Measurements from ENCODE around the gene IGF2. TPM values are rescaled to one million over a fixed set of nuclear protein-coding genes. Genes with fewer than 3 reads are reported as not detected.

The IGF2 gene
- total and polyA plus RNA-seq, 4 donors = 0.67 to 620 (median 42.6) TPM

DNA sequence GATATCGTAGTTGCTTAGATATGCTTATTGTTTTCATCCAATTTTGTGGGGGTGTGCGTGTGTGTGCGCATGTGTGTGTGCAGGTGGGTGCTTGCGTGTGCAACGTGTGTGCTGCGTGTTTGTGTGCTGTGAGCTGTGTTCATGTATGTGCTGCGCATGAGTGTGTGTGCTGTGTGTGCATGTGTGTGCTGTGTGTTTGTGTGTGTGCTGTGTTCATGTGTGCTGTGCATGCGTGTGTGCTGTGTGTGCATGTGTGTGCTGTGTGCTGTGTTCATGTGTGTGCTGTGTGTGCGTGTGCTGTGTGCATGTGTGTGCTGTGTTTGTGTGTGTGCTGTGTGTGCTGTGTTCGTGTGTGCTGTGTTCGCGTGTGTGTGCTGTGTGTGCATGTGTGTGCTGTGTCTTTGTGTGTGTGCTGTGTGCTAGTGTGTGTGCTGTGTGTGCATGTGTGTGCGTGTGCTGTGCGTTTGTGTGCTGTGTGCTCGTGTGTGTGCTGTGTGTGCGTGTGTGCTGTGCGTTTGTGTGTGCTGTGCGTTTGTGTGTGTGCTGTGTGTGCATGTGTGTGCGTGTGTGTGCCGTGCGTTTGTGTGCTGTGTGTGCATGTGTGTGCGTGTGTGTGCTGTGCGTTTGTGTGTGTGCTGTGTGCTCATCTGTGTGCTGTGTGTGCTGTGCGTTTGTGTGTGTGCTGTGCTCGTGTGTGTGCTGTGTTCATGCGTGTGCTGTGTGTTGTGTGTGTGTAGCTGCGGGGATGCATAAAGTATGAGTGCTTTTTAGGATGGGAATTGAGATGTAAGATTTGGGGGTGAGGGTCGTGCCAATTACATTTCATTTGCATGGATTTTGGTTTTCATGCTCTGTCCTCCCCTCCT is 7.6 kb downstream of the IGF2 start:
- intact Hi-C loops (cut with DNase I) = no loop called here
- Histone ChIP-seq H3K36me3 (ENCODE audit: control insufficient read depth in 1 of 2, insufficient read depth in 2 of 2, low read length in 1 of 2) (no peaks in the 10 kb centered on the region), H3K4me1 (ENCODE audit: control insufficient read depth in 1 of 2, insufficient read depth in 2 of 2, low read length in 2 of 2) (no peaks in the 10 kb centered on the region), H3K27ac (ENCODE audit: low read depth in 1 of 2, low read length in 2 of 2) (no peak overlapping the region), H3K27me3 (ENCODE audit: control insufficient read depth in 1 of 2, insufficient read depth in 2 of 2, low read length in 1 of 2) (no peaks in the 10 kb centered on the region), H3K4me3 (ENCODE audit: low read length in 2 of 2) (no peak overlapping the region), H3K9me3 (ENCODE audit: control insufficient read depth, low read length) (no peaks in the 10 kb centered on the region)
- DNase-seq (peak in 1 of 2 donors; percentile 0), ATAC-seq (ENCODE audit: low FRiP score) (no peak)
- 85 to 86% methylated on average over 28 of the region's 28 CpGs for WGBS, 2 donors

DNA sequence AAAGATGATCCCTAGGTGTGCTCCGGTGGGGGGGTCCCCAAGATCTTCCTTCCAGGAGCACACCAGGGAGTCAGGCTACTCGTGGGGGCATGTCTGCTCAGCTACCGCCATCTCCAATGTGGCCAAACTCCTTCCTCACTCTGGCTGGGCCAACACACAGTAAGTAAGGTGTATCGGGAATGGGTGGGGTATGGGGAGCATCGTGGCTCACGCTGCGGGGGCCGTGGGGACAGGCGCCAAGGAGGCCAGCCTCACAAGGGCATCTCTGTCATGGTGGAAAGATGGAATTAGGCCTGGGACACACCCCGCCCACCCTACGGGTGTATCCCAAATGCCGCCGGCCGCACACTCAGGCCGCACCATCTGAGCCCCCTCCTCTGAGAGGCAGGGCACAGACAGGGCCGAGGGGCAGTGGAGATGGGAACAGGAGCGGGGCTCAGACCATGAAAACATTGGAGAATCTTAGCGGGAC is 8.3 kb downstream of the IGF2 start:
- 77 to 83% methylated on average over 18 of the region's 18 CpGs for WGBS, 2 donors
- no peaks in the 10 kb centered on the region for H3K27me3 ChIP-seq (ENCODE audit: control insufficient read depth in 1 of 2, insufficient read depth in 2 of 2, low read length in 1 of 2)
- no peak overlapping the region for H3K27ac ChIP-seq (ENCODE audit: low read depth in 1 of 2, low read length in 2 of 2)
- H3K4me3 ChIP-seq (ENCODE audit: low read length in 2 of 2) = no peak overlapping the region
- H3K9me3 ChIP-seq (ENCODE audit: control insufficient read depth, low read length) = no peaks in the 10 kb centered on the region
- no peaks in the 10 kb centered on the region for H3K36me3 ChIP-seq (ENCODE audit: control insufficient read depth in 1 of 2, insufficient read depth in 2 of 2, low read length in 1 of 2)
- no peak for DNase-seq
- intact Hi-C loops (cut with DNase I) = no loop called here
- H3K4me1 ChIP-seq (ENCODE audit: control insufficient read depth in 1 of 2, insufficient read depth in 2 of 2, low read length in 2 of 2) = no peaks in the 10 kb centered on the region
- ATAC-seq (ENCODE audit: low FRiP score) = no peak

DNA sequence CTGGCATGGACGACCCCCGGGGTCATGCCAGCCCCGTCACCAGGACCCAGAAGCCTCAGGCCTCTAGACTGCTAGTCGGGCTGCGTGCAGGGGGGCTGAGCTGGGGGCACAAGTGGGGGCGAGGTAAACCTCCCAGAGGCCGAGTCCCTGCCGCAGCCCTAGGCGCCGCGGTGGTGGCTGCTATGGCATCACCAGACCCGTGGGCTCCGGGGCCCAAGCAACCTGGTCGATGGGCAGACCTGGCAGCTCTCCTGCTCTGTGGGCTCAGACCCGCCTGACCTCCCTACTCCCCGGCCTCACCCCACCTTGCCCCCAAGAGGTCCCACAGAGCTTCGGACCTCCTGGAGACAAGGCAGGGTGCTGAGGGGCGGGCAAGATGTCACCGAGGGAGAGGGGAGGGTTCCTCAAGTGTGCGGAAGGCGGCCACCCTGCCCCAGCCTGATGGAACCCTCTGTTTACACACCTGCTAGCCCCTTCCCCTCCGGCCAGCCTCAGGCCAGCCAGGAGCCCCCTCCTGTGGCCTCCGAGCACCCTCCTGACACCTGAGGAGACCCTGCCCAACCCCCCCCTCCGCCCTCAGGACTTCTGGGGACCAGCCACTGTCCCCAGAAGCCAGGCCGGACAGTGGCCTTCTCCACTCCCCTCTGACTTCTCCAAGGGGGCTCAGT is 9.4 kb downstream of the IGF2 start:
- no peaks in the 10 kb centered on the region for H3K9me3 ChIP-seq (ENCODE audit: control insufficient read depth, low read length)
- no peak overlapping the region for H3K27ac ChIP-seq (ENCODE audit: low read depth in 1 of 2, low read length in 2 of 2)
- WGBS, 2 donors = 92% methylated on average over 23 to 25 of the region's 25 CpGs
- no peaks in the 10 kb centered on the region for H3K27me3 ChIP-seq (ENCODE audit: control insufficient read depth in 1 of 2, insufficient read depth in 2 of 2, low read length in 1 of 2)
- intact Hi-C loops (cut with DNase I) = no loop called here
- DNase-seq (peak in 1 of 2 donors; percentile 74), ATAC-seq (ENCODE audit: low FRiP score) (no peak)
- H3K4me3 ChIP-seq (ENCODE audit: low read length in 2 of 2) = no peak overlapping the region
- no peaks in the 10 kb centered on the region for H3K36me3 ChIP-seq (ENCODE audit: control insufficient read depth in 1 of 2, insufficient read depth in 2 of 2, low read length in 1 of 2)
- no peaks in the 10 kb centered on the region for H3K4me1 ChIP-seq (ENCODE audit: control insufficient read depth in 1 of 2, insufficient read depth in 2 of 2, low read length in 2 of 2)

DNA sequence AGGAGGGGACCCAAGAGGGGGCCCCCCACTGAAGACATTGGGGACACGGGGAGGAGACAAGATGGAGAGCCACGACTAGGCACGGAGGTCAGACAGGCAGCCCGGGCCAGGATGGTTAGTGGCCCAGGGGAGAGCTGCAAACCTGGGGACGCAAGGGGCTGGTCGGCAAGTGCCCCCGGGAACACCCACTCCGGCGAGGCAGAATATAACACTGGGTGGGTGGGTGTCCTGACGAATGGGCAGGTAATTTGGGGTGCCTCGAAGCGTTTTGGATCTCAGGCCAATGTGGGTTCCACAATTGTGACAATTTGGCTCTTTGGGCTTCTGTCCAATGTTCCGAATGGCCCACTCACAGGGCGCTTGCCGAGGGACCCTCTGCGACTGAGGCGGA is 9.9 kb downstream of the IGF2 start:
- peak; percentile 11 to 61 for DNase-seq
- Histone ChIP-seq H3K4me3 (ENCODE audit: low read length in 2 of 2) (no peak overlapping the region), H3K36me3 (ENCODE audit: control insufficient read depth in 1 of 2, insufficient read depth in 2 of 2, low read length in 1 of 2) (no peaks in the 10 kb centered on the region), H3K4me1 (ENCODE audit: control insufficient read depth in 1 of 2, insufficient read depth in 2 of 2, low read length in 2 of 2) (no peaks in the 10 kb centered on the region), H3K9me3 (ENCODE audit: control insufficient read depth, low read length) (no peaks in the 10 kb centered on the region), H3K27me3 (ENCODE audit: control insufficient read depth in 1 of 2, insufficient read depth in 2 of 2, low read length in 1 of 2) (no peaks in the 10 kb centered on the region), H3K27ac (ENCODE audit: low read depth in 1 of 2, low read length in 2 of 2) (no peak overlapping the region)
- intact Hi-C loops (cut with DNase I) = no loop called here
- WGBS, 2 donors = 90 to 92% methylated on average over 17 of the region's 17 CpGs
- no peak for ATAC-seq (ENCODE audit: low FRiP score)

DNA sequence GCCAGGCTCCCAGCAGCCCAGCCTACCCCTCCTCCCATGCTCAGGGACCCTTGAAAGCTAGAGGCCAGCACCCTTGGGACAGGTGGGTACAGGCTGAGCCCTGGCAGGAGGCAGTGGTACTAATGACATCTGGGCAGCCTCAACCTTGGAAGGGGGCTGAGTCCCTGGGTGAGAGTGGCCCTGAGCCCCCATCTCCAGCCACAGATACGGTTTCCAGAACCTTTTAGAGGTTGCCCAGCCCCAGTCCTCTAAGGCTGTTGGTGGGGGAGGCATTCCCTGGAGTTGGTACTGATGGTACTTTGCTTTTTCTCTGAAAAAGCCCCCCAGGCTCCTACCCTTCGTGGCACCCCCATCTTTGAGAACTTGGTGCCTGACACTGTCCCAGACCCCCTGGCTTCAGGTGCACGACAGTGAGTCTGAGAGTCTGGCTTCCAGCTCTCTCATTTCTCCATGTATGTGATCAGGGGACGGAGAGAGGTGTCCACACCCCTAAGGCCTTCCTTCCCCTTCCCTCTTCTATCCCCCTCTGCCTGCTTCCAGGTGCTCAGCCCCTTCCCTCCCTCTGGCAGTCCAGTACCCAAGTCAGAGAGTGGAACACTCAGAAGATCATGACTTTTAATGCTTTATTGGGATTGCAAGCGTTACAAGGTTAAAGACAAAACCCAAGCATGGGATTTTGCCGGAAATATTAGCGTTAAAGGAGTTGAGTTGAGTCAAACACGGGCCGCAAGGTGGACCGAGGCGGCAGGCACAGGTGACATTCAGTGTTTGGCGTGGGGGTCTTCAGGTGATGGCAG is 10.5 kb downstream of the IGF2 start:
- ATAC-seq (ENCODE audit: low FRiP score) = peak; percentile 15
- Histone ChIP-seq H3K27me3 (ENCODE audit: control insufficient read depth in 1 of 2, insufficient read depth in 2 of 2, low read length in 1 of 2) (no peaks in the 10 kb centered on the region), H3K27ac (ENCODE audit: low read depth in 1 of 2, low read length in 2 of 2) (no peak overlapping the region), H3K4me1 (ENCODE audit: control insufficient read depth in 1 of 2, insufficient read depth in 2 of 2, low read length in 2 of 2) (no peaks in the 10 kb centered on the region), H3K4me3 (ENCODE audit: low read length in 2 of 2) (no peak overlapping the region), H3K9me3 (ENCODE audit: control insufficient read depth, low read length) (no peaks in the 10 kb centered on the region), H3K36me3 (ENCODE audit: control insufficient read depth in 1 of 2, insufficient read depth in 2 of 2, low read length in 1 of 2) (no peaks in the 10 kb centered on the region)
- intact Hi-C loops (cut with DNase I) = no loop called here
- 88% methylated on average over 12 of the region's 12 CpGs for WGBS, 2 donors
- peak; percentile 22 to 48 for DNase-seq

DNA sequence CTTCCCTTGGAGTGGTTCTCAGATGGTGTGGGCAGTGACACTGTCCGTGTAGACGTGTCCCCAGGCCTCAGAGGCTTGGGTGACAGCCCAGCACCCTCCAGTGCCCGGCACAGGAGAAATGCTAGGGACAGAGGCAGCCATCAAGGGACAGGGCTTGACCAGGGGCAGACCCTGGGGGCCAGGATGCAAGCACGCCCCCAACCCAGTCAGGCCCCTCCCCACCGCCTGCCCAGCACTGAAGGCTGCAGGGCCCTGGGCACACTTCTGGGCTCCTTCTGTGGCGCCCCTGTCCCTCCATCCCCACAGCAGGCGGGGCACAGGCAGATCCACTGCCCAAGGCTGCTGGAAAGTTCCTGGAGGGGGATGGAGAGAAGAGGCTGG is 11.1 kb downstream of the IGF2 start:
- Histone ChIP-seq H3K36me3 (ENCODE audit: control insufficient read depth in 1 of 2, insufficient read depth in 2 of 2, low read length in 1 of 2) (no peaks in the 10 kb centered on the region), H3K27ac (ENCODE audit: low read depth in 1 of 2, low read length in 2 of 2) (no peak overlapping the region), H3K27me3 (ENCODE audit: control insufficient read depth in 1 of 2, insufficient read depth in 2 of 2, low read length in 1 of 2) (no peaks in the 10 kb centered on the region), H3K4me1 (ENCODE audit: control insufficient read depth in 1 of 2, insufficient read depth in 2 of 2, low read length in 2 of 2) (no peaks in the 10 kb centered on the region), H3K9me3 (ENCODE audit: control insufficient read depth, low read length) (no peaks in the 10 kb centered on the region), H3K4me3 (ENCODE audit: low read length in 2 of 2) (no peak overlapping the region)
- intact Hi-C loops (cut with DNase I) = no loop called here
- 73 to 87% methylated on average over 7 of the region's 7 CpGs for WGBS, 2 donors
- DNase-seq = peak; percentile 23 to 64
- peak; percentile 29 for ATAC-seq (ENCODE audit: low FRiP score)

DNA sequence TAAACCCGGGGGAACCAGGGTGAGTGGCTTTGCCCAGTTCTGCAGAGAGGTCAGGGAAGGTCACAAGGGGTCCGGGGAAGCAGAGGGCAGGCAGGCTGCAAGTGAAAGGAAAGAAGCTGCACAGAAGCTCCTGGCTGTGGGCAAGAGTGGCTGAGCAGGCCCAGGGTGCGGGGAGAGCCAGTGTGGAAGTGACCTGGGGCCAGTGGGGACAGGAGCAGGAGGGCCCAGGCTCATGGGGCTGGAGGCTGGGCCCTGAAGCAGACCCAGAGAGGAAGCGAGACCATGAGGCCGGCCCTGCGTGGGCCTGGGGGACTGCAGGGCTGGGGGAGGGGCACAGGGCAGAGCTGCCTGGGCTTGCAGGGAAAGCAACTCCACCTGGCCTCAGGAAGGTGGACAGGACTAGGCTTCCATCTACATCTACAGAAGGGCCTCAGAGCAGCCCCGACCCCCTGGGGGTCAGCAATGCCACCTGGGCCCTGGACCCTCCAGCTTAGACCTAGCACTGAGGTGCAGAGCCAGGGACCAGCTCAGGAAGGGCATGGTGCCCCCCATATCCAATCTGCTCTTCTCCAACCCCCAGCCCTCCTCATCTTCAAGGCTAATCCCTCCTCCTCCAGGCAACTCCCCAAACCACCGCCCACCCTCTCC is 11.6 kb downstream of the IGF2 start:
- 87 to 92% methylated on average over 8 of the region's 8 CpGs for WGBS, 2 donors
- intact Hi-C loops (cut with DNase I) = no loop called here
- DNase-seq (peak in 1 of 2 donors; percentile 67), ATAC-seq (ENCODE audit: low FRiP score) (no peak)
- no peak overlapping the region for H3K27ac ChIP-seq (ENCODE audit: low read depth in 1 of 2, low read length in 2 of 2)
- H3K36me3 ChIP-seq (ENCODE audit: control insufficient read depth in 1 of 2, insufficient read depth in 2 of 2, low read length in 1 of 2) = no peaks in the 10 kb centered on the region
- H3K4me1 ChIP-seq (ENCODE audit: control insufficient read depth in 1 of 2, insufficient read depth in 2 of 2, low read length in 2 of 2) = no peaks in the 10 kb centered on the region
- no peaks in the 10 kb centered on the region for H3K27me3 ChIP-seq (ENCODE audit: control insufficient read depth in 1 of 2, insufficient read depth in 2 of 2, low read length in 1 of 2)
- no peak overlapping the region for H3K4me3 ChIP-seq (ENCODE audit: low read length in 2 of 2)
- H3K9me3 ChIP-seq (ENCODE audit: control insufficient read depth, low read length) = no peaks in the 10 kb centered on the region

DNA sequence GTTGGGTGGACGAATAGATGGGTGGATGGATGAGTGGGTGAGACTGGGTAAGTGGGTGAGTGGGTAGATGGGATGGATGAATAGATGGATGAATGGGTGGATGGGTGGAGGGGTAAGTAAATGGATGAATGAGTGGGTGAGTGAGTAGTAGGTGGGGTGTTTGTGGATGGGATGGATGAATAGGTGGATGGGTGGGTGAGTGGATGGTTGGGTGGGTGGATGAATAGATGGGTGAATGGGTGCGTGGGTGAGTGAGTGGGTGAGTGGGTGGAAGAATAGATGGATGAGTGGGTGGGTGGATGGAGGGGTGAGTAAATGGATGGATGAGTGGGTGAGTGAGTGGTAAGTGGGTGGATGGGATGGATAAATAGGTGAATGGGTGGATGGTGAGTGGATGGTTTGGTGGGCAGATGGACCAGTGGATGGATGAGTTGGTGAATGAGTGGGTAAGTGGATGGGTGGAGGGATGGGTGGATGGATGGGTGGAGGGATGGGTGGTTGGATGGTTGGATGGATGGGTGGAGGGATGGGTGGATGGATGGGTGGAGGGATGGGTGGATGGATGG is 12.6 kb downstream of the IGF2 start:
- Histone ChIP-seq H3K27ac (ENCODE audit: low read depth in 1 of 2, low read length in 2 of 2) (no peak overlapping the region), H3K27me3 (ENCODE audit: control insufficient read depth in 1 of 2, insufficient read depth in 2 of 2, low read length in 1 of 2) (no peaks in the 10 kb centered on the region), H3K9me3 (ENCODE audit: control insufficient read depth, low read length) (no peaks in the 10 kb centered on the region), H3K4me3 (ENCODE audit: low read length in 2 of 2) (no peak overlapping the region), H3K36me3 (ENCODE audit: control insufficient read depth in 1 of 2, insufficient read depth in 2 of 2, low read length in 1 of 2) (no peaks in the 10 kb centered on the region), H3K4me1 (ENCODE audit: control insufficient read depth in 1 of 2, insufficient read depth in 2 of 2, low read length in 2 of 2) (no peaks in the 10 kb centered on the region)
- ATAC-seq (ENCODE audit: low FRiP score) (no peak), DNase-seq (no peak)
- intact Hi-C loops (cut with DNase I) = no loop called here
- WGBS, 2 donors = 92 to 94% methylated on average over 2 of the region's 2 CpGs
